ENCODE results near the gene TTLL11. TPM values are rescaled to one million over a fixed set of nuclear protein-coding genes. Genes with fewer than 3 reads are reported as not detected.

The TTLL11 gene
- total RNA-seq, 4 donors from 2014 or later: 12.3 to 20.5 (median 15.3) TPM

DNA sequence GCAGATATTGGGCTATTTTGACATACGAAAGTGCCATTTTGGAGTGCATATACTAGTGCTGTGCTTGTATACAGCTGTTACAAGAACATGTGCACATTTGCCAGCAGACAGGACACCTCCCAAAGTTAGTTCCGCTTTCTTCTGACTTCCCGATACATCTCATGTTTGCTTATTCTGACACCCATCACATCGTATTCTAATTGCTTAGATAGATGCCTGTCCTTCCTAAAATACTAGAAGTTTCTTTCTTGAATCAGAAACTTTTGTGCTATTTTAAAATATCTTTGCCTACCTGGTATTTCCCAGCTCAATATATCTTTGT is 177.8 kb downstream of the TTLL11 start:
- intact Hi-C loops (cut with DNase I; ENCODE audit: low total_unique reads): no loop called here
- in situ Hi-C loops (cut with MboI; ENCODE audit: low sequenced_read_pairs in 4 of 4): no loop called here

DNA sequence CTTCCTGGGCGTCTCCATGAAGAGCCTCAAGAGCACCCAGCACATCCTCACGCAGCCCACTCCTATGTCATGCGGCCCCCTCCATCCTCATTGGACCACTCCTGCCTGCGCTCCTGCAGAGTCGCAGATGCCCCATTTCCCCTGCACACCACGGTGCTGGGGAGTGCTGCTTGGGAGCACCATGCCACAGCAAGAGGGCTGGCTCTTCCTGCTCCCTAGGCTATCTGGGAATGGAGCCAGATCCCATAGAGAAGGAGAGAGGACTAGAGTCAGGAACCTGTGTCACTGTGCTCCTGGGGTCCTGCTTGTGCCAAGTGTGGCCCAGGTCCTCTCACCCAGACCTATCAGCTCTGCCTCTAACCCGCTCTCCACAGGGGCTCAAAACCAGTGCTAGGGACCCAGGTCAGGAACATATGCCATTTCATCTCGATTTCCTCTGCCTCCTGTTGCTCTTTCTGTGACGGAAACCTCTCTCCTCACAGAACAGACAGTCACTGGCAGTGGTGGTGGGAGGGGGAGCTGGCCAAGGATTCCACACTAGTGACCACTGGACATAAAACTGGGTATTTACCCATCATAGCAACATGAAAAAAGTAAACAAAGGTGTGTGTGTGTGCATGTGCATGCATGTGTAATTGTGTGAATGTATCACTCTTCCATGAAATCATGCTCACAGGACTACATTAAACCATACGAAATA is 178.4 kb downstream of the TTLL11 start:
- no peaks in the 10 kb centered on the region for H3K9me3 ChIP-seq
- H3K27ac ChIP-seq: no peak overlapping the region
- intact Hi-C loops (cut with DNase I; ENCODE audit: low total_unique reads): no loop called here
- TF ChIP-seq, protein P1, sequence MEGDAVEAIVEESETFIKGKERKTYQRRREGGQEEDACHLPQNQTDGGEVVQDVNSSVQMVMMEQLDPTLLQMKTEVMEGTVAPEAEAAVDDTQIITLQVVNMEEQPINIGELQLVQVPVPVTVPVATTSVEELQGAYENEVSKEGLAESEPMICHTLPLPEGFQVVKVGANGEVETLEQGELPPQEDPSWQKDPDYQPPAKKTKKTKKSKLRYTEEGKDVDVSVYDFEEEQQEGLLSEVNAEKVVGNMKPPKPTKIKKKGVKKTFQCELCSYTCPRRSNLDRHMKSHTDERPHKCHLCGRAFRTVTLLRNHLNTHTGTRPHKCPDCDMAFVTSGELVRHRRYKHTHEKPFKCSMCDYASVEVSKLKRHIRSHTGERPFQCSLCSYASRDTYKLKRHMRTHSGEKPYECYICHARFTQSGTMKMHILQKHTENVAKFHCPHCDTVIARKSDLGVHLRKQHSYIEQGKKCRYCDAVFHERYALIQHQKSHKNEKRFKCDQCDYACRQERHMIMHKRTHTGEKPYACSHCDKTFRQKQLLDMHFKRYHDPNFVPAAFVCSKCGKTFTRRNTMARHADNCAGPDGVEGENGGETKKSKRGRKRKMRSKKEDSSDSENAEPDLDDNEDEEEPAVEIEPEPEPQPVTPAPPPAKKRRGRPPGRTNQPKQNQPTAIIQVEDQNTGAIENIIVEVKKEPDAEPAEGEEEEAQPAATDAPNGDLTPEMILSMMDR (IDR thresholded peaks at IDR 0.05 in 4 of 5, conservative IDR thresholded peaks at IDR 0.05 in 1 of 5): no peak
- TF ChIP-seq POLR2A (IDR thresholded peaks at IDR 0.05): no peak
- no peaks in the 10 kb centered on the region for H3K27me3 ChIP-seq
- ATAC-seq (no peak), DNase-seq (no peak)
- no peaks in the 10 kb centered on the region for H3K4me1 ChIP-seq
- in situ Hi-C loops (cut with MboI; ENCODE audit: low sequenced_read_pairs in 4 of 4): no loop called here
- no peaks in the 10 kb centered on the region for H3K36me3 ChIP-seq
- no peak overlapping the region for H3K4me3 ChIP-seq

More for the DNA sequence above, 177.8 kb downstream of the TTLL11 start:
- Histone ChIP-seq H3K27me3 (no peaks in the 10 kb centered on the region), H3K4me1 (no peaks in the 10 kb centered on the region), H3K36me3 (no peaks in the 10 kb centered on the region), H3K4me3 (no peak overlapping the region), H3K27ac (no peak overlapping the region), H3K9me3 (no peaks in the 10 kb centered on the region)
- TF ChIP-seq, protein P1 (IDR thresholded peaks at IDR 0.05 in 4 of 5, conservative IDR thresholded peaks at IDR 0.05 in 1 of 5): no peak
- TF ChIP-seq POLR2A (IDR thresholded peaks at IDR 0.05): no peak
- ATAC-seq: no peak
- no peak for DNase-seq

GRCh38 chr9:121914017-121914595 is 179.0 kb downstream of the TTLL11 start:
- no peak overlapping the region for H3K4me3 ChIP-seq
- intact Hi-C loops (cut with DNase I; ENCODE audit: low total_unique reads): no loop called here
- no peaks in the 10 kb centered on the region for H3K4me1 ChIP-seq
- H3K27ac ChIP-seq: no peak overlapping the region
- no peaks in the 10 kb centered on the region for H3K9me3 ChIP-seq
- no peak for TF ChIP-seq POLR2A (IDR thresholded peaks at IDR 0.05)
- TF ChIP-seq, protein P1 (IDR thresholded peaks at IDR 0.05 in 4 of 5, conservative IDR thresholded peaks at IDR 0.05 in 1 of 5): no peak
- DNase-seq (no peak), ATAC-seq (no peak)
- no peaks in the 10 kb centered on the region for H3K36me3 ChIP-seq
- in situ Hi-C loops (cut with MboI; ENCODE audit: low sequenced_read_pairs in 4 of 4): no loop called here
- H3K27me3 ChIP-seq: no peaks in the 10 kb centered on the region

- no peak overlapping the region for H3K27ac ChIP-seq
- DNase-seq (no peak), ATAC-seq (no peak)
- no peak for TF ChIP-seq POLR2A (IDR thresholded peaks at IDR 0.05)
- TF ChIP-seq, protein P1 (IDR thresholded peaks at IDR 0.05 in 4 of 5, conservative IDR thresholded peaks at IDR 0.05 in 1 of 5): no peak
- H3K4me3 ChIP-seq: no peak overlapping the region
- H3K4me1 ChIP-seq: no peaks in the 10 kb centered on the region
- no peaks in the 10 kb centered on the region for H3K36me3 ChIP-seq
- intact Hi-C loops (cut with DNase I; ENCODE audit: low total_unique reads): no loop called here
- H3K27me3 ChIP-seq: no peaks in the 10 kb centered on the region
- in situ Hi-C loops (cut with MboI; ENCODE audit: low sequenced_read_pairs in 4 of 4): no loop called here
- no peaks in the 10 kb centered on the region for H3K9me3 ChIP-seq
Observed at GRCh38 chr9:121912812-121913627, 180.1 kb downstream of the TTLL11 start.
